ENCODE data around the gene C10orf105. TPM values are rescaled to one million over a fixed set of nuclear protein-coding genes. Genes with fewer than 3 reads are reported as not detected.
A peak's percentile ranks its signal among the peaks of the same experiment; 100 is the strongest.

Gene C10orf105
- total and polyA plus RNA-seq, 8 donors = 0.17 to 1.0 (median 0.57) TPM

GRCh38 chr10:71741671-71742070, 22.1 kb upstream of the C10orf105 start:
- no peaks in the 10 kb centered on the region for H3K36me3 ChIP-seq
- H3K4me1 ChIP-seq = peaks cover 23 to 95% of the 10 kb centered on the region in 2 donors
- TF ChIP-seq CTCF (IDR thresholded peaks at IDR 0.05) = no peak
- intact Hi-C loops (cut with DNase I) = no loop called here
- ATAC-seq (no peak), DNase-seq (no peak)
- peaks cover 0 to 8% of the 10 kb centered on the region in 2 donors for H3K9me3 ChIP-seq
- H3K27me3 ChIP-seq = no peaks in the 10 kb centered on the region
- H3K27ac ChIP-seq = peak overlapping the region in 1 of 2 donors; percentile 18
- H3K4me3 ChIP-seq = no peak overlapping the region

GRCh38 chr10:71741029-71741428, 21.5 kb upstream of the C10orf105 start:
- intact Hi-C loops (cut with DNase I) = no loop called here
- ATAC-seq = no peak
- DNase-seq = no peak
- TF ChIP-seq CTCF (IDR thresholded peaks at IDR 0.05) = no peak
- Histone ChIP-seq H3K36me3 (no peaks in the 10 kb centered on the region), H3K27me3 (no peaks in the 10 kb centered on the region), H3K9me3 (peaks cover 0 to 8% of the 10 kb centered on the region in 2 donors), H3K27ac (no peak overlapping the region), H3K4me1 (peaks cover 23 to 95% of the 10 kb centered on the region in 2 donors), H3K4me3 (no peak overlapping the region)

- DNase-seq (peak in 1 of 4 donors; percentile 72), ATAC-seq (peak; percentile 46)
- intact Hi-C loops (cut with DNase I) = no loop called here
- no peak overlapping the region for H3K4me3 ChIP-seq
- H3K4me1 ChIP-seq = peaks cover 23 to 95% of the 10 kb centered on the region in 2 donors
- no peaks in the 10 kb centered on the region for H3K27me3 ChIP-seq
- peak in 1 of 2 donors; percentile 15 for TF ChIP-seq CTCF (IDR thresholded peaks at IDR 0.05)
- peaks cover 0 to 8% of the 10 kb centered on the region in 2 donors for H3K9me3 ChIP-seq
- no peak overlapping the region for H3K27ac ChIP-seq
- no peaks in the 10 kb centered on the region for H3K36me3 ChIP-seq
These were observed 20.6 kb upstream of the C10orf105 start for GRCh38 chr10:71740069-71740653.

- Histone ChIP-seq H3K27ac (no peak overlapping the region), H3K27me3 (no peaks in the 10 kb centered on the region), H3K9me3 (peaks cover 0 to 8% of the 10 kb centered on the region in 2 donors), H3K36me3 (no peaks in the 10 kb centered on the region), H3K4me3 (no peak overlapping the region), H3K4me1 (peaks cover 23 to 97% of the 10 kb centered on the region in 2 donors)
- no peak for TF ChIP-seq CTCF (IDR thresholded peaks at IDR 0.05)
- DNase-seq = no peak
- ATAC-seq = no peak
- intact Hi-C loops (cut with DNase I) = no loop called here
These were observed 19.9 kb upstream of the C10orf105 start for GRCh38 chr10:71739358-71739900.

GRCh38 chr10:71737834-71738197, 18.2 kb upstream of the C10orf105 start:
- H3K4me3 ChIP-seq = no peak overlapping the region
- ATAC-seq (no peak), DNase-seq (no peak)
- H3K9me3 ChIP-seq = peaks cover 0 to 8% of the 10 kb centered on the region in 2 donors
- TF ChIP-seq CTCF (IDR thresholded peaks at IDR 0.05) = no peak
- H3K27ac ChIP-seq = peak overlapping the region; percentile 53 to 89
- intact Hi-C loops (cut with DNase I) = no loop called here
- H3K27me3 ChIP-seq = no peaks in the 10 kb centered on the region
- H3K4me1 ChIP-seq = peaks cover 23 to 93% of the 10 kb centered on the region in 2 donors
- H3K36me3 ChIP-seq = no peaks in the 10 kb centered on the region
